Body of pancreas (tissue), 4 donors: ENCODE data around the gene CREB3L2.

Experiments used
- POLR2A ChIP-seq, 3 donors: fragments of 450-650 bp; IDR thresholded peaks; one replicate each; pipeline ENCODE4 v1.6.1; 2016; ENCODE audit warnings: antibody characterized with exemption in 3 of 3, mild to moderate bottlenecking in 2 of 3
- TF ChIP-seq, protein P1 (sequence below), 7 experiments: fragments of 450-650 bp in 4 of 7; fragments of 200-600 bp in 3 of 7; sonication (generic) in 3 of 7; IDR thresholded peaks; one replicate each; pipeline ENCODE4 v1.5.1; 2016 to 2019; ENCODE audit warnings: antibody characterized with exemption in 7 of 7

DNA sequence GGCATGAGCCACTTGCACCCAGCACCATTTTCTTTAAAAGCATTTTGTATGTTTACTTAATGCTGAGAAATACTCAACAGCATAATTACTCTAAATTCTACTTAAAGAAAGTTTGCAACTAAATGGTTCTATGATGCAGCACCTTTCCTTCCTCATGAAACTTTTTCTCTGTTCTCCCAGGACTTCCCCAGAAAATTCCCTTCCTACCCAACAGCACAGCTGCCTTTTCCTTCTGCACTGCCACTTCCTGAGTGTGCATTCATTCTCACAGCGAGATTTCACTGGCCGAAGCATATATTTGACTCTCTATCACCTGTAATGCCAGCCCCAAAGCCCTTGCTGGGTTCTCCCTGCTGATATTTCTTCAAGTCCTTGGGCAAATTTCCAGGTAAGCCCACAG, 113.6 kb downstream of the CREB3L2 start:
- TF ChIP-seq, protein P1, sequence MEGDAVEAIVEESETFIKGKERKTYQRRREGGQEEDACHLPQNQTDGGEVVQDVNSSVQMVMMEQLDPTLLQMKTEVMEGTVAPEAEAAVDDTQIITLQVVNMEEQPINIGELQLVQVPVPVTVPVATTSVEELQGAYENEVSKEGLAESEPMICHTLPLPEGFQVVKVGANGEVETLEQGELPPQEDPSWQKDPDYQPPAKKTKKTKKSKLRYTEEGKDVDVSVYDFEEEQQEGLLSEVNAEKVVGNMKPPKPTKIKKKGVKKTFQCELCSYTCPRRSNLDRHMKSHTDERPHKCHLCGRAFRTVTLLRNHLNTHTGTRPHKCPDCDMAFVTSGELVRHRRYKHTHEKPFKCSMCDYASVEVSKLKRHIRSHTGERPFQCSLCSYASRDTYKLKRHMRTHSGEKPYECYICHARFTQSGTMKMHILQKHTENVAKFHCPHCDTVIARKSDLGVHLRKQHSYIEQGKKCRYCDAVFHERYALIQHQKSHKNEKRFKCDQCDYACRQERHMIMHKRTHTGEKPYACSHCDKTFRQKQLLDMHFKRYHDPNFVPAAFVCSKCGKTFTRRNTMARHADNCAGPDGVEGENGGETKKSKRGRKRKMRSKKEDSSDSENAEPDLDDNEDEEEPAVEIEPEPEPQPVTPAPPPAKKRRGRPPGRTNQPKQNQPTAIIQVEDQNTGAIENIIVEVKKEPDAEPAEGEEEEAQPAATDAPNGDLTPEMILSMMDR (IDR thresholded peaks at IDR 0.05): no peak
- no peak for TF ChIP-seq POLR2A (IDR thresholded peaks at IDR 0.05)
